Smooth muscle cell of the brain vasculature (primary cell): ENCODE measurements around the gene CYP27A1.

Source experiments
- DNase-seq: peaks from one replicate; pipeline ENCODE4 v3.0.0-alpha.2; 2012; ENCODE audit warnings: low read depth, low spot score

Gene CYP27A1

DNA sequence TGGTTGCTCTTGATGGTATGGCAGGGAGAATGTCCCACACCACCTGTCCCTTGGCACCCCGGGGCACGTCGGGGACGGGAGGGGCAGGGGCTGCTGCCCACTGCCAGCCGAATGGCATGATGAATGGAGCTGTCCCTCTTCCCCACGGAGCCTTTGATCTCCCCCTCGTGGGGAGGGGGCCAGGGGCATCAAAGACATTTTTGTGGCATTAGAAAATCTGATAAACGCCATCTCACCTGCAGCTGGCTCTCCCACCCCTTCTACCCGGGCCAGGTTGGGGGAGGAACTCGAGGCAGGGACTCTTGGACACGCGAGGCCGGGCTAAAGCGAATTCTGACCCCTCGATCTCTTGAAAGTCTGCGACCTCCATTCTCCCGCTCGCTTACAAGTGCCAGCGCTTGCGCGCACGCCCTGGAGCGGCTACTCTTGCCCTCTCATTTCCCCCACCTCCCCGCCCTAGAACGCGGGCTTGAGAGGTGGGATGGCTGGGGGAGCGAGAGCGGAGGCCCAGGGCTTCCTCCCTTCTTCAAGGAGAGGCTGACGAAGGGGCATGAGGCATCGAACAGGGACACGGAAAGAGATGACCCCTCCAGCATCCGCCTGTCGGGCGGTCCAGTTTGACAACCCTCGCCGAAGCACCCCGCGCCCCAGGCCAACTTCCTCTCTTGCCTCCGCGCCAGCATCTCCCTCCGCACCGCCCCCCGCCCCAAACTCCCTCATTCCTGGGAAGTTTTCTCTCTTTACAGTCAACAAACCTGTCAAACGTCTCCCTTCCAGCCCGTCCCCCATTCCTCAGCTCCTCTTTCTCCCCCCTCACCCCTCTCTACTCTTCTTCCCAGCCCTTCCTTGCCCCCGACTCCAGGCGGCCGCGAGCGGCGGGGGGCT lies 77.0 kb downstream of the CYP27A1 start:
- DNase-seq, result no peak

GRCh38 chr2:218859556-218859987 lies 77.6 kb downstream of the CYP27A1 start, which contains the start of gene WNT6:
TSS of gene WNT6 (plus strand) at chr2:218859805. CDS start at chr2:218860038, 233 bp downstream.
- no peak for DNase-seq

DNA sequence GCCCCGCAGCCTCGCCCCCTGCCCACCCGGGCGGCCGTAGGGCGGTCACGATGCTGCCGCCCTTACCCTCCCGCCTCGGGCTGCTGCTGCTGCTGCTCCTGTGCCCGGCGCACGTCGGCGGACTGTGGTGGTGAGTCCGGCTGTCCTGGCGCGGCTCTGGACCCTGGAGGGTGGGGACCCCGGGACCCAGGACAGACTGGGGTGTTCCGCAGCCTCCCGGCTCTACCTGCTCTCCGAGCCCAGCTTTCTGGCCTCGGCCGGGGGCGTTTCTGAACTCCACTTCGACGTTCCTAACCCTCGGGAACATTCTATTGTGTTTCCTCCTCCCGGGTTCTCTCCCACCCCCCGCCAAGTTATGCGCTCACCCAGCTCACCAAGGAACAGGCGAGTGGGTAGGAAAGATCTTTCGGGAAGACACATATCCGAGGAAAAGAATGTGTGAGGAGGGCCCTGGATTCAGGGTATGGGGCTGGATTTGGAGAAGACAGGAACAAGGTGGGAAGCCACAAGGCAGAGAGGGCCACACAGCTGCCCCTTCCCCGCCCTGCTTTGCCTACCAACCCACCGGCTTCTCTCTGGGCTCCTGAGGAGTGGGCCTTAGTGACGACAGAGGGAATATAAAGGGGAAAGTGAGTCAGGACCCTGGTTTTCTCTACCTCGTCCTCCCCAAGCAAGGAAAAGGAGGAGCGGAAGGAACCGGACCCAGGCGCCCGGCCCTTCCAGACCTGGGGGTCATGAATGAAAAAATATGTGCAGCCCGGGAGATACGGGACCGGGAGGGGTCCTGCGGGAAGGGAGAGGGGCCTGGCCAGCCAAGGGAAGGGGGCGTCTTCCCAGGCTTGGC lies 78.3 kb downstream of the CYP27A1 start:
- DNase-seq, result no peak

DNA sequence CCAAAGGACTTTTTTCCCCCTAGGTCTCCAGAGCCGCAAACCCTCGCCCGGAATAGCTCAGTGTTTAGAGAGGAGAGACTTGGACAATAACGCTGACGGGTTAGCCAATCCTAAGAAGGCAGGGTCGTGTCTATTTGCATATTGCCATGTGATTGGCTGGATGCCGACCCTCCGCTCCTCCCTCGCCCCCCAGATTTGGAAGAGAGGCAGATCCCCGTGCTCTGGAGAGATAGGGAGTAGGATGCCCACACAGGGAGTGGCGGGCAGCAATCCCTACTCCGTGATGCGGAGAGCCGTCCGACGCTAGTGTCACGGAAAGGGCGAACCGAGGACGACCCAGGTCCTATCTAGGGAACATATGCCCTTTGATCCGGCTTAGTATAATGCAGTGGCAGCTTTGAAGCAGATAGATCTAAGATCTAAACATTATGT lies 79.0 kb downstream of the CYP27A1 start:
- no peak for DNase-seq

GRCh38 chr2:218861645-218862318 lies 79.8 kb downstream of the CYP27A1 start:
- no peak for DNase-seq

DNA sequence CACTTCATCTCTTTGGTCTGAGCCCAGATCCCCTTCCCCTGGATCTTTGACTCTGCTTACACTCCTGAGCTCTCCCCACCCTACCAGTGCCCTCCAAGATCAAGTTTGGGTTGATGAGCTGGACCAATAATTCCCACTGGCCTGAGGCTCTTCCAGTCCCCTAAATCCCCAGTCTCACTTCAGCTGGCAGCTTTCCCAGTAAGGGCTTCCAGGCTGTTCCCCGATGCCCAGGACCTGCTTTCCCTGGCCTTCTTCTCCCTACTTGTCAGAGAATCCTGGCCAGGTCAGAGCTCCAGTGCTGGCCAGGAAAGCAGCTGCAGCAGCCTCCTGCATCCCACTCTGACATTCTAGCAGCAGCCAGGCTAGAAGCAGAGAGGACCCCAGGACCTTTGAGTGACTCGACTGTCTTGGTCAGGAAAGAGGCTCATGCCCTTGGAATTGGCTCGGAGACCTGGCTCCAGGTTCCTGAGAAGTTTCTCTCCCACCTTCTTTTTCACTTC lies 81.1 kb downstream of the CYP27A1 start:
- no peak for DNase-seq
